Lower lobe of right lung (tissue), 2 donors: ENCODE data around the gene TBC1D24. TPM values are rescaled to one million over a fixed set of nuclear protein-coding genes. Genes with fewer than 3 reads are reported as not detected.
"Not testable (repeated sequence)": the region's sequence is repeated elsewhere in the genome, so short reads cannot be mapped to it uniquely, and the experiment has no call there.

ENCODE experiments used
- ATAC-seq, 2 donors: fragments of 200-7000 bp; cut with Tn5 transposase; one replicate each; pipeline ENCODE4 v1.9.1; 2020 to 2022; ENCODE audit warnings: mild to moderate bottlenecking in 2 of 2, moderate library complexity in 2 of 2
- DNase-seq: peaks from one replicate; pipeline ENCODE4 v3.0.0-alpha.2; 2020
- H3K27ac ChIP-seq: fragments of 200-600 bp; one replicate; pipeline ENCODE4 v1.8.0; 2022
- H3K27me3 ChIP-seq: fragments of 200-600 bp; one replicate; pipeline ENCODE4 v1.8.0; 2022; ENCODE audit warnings: low read depth
- H3K36me3 ChIP-seq: fragments of 200-600 bp; one replicate; pipeline ENCODE4 v1.8.0; 2022; ENCODE audit warnings: mild to moderate bottlenecking
- H3K4me1 ChIP-seq: fragments of 200-600 bp; one replicate; pipeline ENCODE4 v1.8.0; 2022
- H3K4me3 ChIP-seq: fragments of 200-600 bp; one replicate; pipeline ENCODE4 v1.8.0; 2022; ENCODE audit warnings: mild to moderate bottlenecking
- H3K9me3 ChIP-seq: fragments of 200-600 bp; one replicate; pipeline ENCODE4 v1.8.0; 2022
- CTCF ChIP-seq: fragments of 200-600 bp; IDR thresholded peaks from one replicate; pipeline ENCODE4 v1.8.0; 2022; ENCODE audit warnings: antibody characterized with exemption, mild to moderate bottlenecking
- intact Hi-C: fragments of 100-400 bp; cut with DNase I; formaldehyde crosslinking; loops from one replicate; pipeline ENCODE4 v1.11.0; 2022
- total RNA-seq: library from RNA; stranded (reverse); fragmentation: NEBNext Ultra II Directional; extraction: Animal tissue kit (Norgen Biotek cat#: 25700); gene quantifications from one replicate; pipeline ENCODE4 v1.2.1, GENCODE V29; 2021
- donor health status: DM: no; HTN: yes; CAD: no; lungs with severe emphysema.

TBC1D24 gene
- total RNA-seq, 1 donor from 2014 or later, result 40.2 TPM

- intact Hi-C loops, result no loop called here
- Histone ChIP-seq H3K36me3 (peaks cover 48% of the 10 kb centered on the region), H3K4me1 (peaks cover 16% of the 10 kb centered on the region), H3K27ac (no peak overlapping the region), H3K4me3 (no peak overlapping the region), H3K27me3 (no peaks in the 10 kb centered on the region), H3K9me3 (no peaks in the 10 kb centered on the region)
- ATAC-seq (no peak), DNase-seq (no peak)
- no peak for TF ChIP-seq CTCF
Observed at GRCh38 chr16:2529961-2530628, 55.2 kb downstream of the TBC1D24 start.

- intact Hi-C loops, result no loop called here
- DNase-seq (no peak), ATAC-seq (no peak)
- peak overlapping the region; percentile 98 for H3K27ac ChIP-seq
- no peak for TF ChIP-seq CTCF
- H3K27me3 ChIP-seq, result no peaks in the 10 kb centered on the region
- H3K36me3 ChIP-seq, result peaks cover 41% of the 10 kb centered on the region
- H3K4me3 ChIP-seq, result peak overlapping the region; percentile 69
- no peaks in the 10 kb centered on the region for H3K9me3 ChIP-seq
- peaks cover 18% of the 10 kb centered on the region for H3K4me1 ChIP-seq
Observed at GRCh38 chr16:2530629-2531318, 55.8 kb downstream of the TBC1D24 start.

- DNase-seq (no peak), ATAC-seq (peak in 1 of 2 donors; percentile 0)
- H3K9me3 ChIP-seq, result no peaks in the 10 kb centered on the region
- no peaks in the 10 kb centered on the region for H3K27me3 ChIP-seq
- intact Hi-C loops, result no loop called here
- peaks cover 35% of the 10 kb centered on the region for H3K36me3 ChIP-seq
- H3K4me1 ChIP-seq, result peaks cover 24% of the 10 kb centered on the region
- H3K27ac ChIP-seq, result peak within 1 kb of the TSS; percentile 98
- peak within 1 kb of the TSS; percentile 69 for H3K4me3 ChIP-seq
- no peak for TF ChIP-seq CTCF
Observed at GRCh38 chr16:2531371-2531695, 56.4 kb downstream of the TBC1D24 start, which contains the start of gene CEMP1. Gene CEMP1 (minus strand): TSS chr16:2531408. CDS start chr16:2531073, 335 bp downstream.

- ATAC-seq (peak; percentile 95 to 96), DNase-seq (peak; percentile 100)
- Histone ChIP-seq H3K4me3 (peak overlapping the region; percentile 69), H3K27ac (peak overlapping the region; percentile 98), H3K9me3 (no peaks in the 10 kb centered on the region), H3K4me1 (peaks cover 21% of the 10 kb centered on the region), H3K27me3 (no peaks in the 10 kb centered on the region), H3K36me3 (peaks cover 34% of the 10 kb centered on the region)
- intact Hi-C loops, result no loop called here
- TF ChIP-seq CTCF, result no peak
Observed at GRCh38 chr16:2531696-2532493, 57.0 kb downstream of the TBC1D24 start.

GRCh38 chr16:2532494-2533141 lies 57.7 kb downstream of the TBC1D24 start:
- DNase-seq, result peak; percentile 91
- H3K36me3 ChIP-seq, result peaks cover 27% of the 10 kb centered on the region
- peak overlapping the region; percentile 69 for H3K4me3 ChIP-seq
- peak; percentile 64 to 72 for ATAC-seq
- TF ChIP-seq CTCF, result no peak
- H3K27me3 ChIP-seq, result no peaks in the 10 kb centered on the region
- no peaks in the 10 kb centered on the region for H3K9me3 ChIP-seq
- intact Hi-C loops, result no loop called here
- peaks cover 22% of the 10 kb centered on the region for H3K4me1 ChIP-seq
- peak overlapping the region; percentile 98 for H3K27ac ChIP-seq

GRCh38 chr16:2533142-2533755 lies 58.3 kb downstream of the TBC1D24 start:
- ATAC-seq, H3K9me3 ChIP-seq, DNase-seq, intact Hi-C loops, H3K27me3 ChIP-seq: not testable (repeated sequence)
- peak overlapping the region; percentile 69 for H3K4me3 ChIP-seq
- H3K27ac ChIP-seq, result peak overlapping the region; percentile 98
- peaks cover 22% of the 10 kb centered on the region for H3K4me1 ChIP-seq
- peaks cover 21% of the 10 kb centered on the region for H3K36me3 ChIP-seq
